AG04449 (cell line): Measurements from ENCODE around the gene CAMTA1.

ENCODE experiments used
- CTCF ChIA-PET: fragments of 350-600 bp; formaldehyde crosslinking; extraction: SDS; loops from one replicate; lab custom pipeline; 2021; ENCODE audit warnings: antibody characterized with exemption; lab: Yijun Ruan, JAX
- POLR2A ChIA-PET: fragments of 400-600, 350-600 bp; formaldehyde crosslinking; extraction: SDS; loops from one replicate; lab custom pipeline; 2020; ENCODE audit warnings: antibody characterized with exemption, inconsistent platforms; lab: Yijun Ruan, JAX
- DNase-seq: peaks from one replicate; pipeline ENCODE4 v3.0.0-alpha.2; 2010; ENCODE audit warnings: low read depth, low spot score
- H3K4me3 ChIP-seq: 2 replicates; pipeline ENCODE4 v1.5.1; 2011; ENCODE audit warnings: low read depth, mild to moderate bottlenecking, control low read depth, low read length
- TF ChIP-seq, protein P1 (sequence below): IDR thresholded peaks from one replicate; pipeline ENCODE4 v1.5.1; 2011; ENCODE audit warnings: mild to moderate bottlenecking, moderate library complexity, low read length, control low read depth, inconsistent platforms; ENCODE audit not compliant: insufficient read depth; ENCODE audit errors: missing control alignments

CAMTA1 gene

DNA sequence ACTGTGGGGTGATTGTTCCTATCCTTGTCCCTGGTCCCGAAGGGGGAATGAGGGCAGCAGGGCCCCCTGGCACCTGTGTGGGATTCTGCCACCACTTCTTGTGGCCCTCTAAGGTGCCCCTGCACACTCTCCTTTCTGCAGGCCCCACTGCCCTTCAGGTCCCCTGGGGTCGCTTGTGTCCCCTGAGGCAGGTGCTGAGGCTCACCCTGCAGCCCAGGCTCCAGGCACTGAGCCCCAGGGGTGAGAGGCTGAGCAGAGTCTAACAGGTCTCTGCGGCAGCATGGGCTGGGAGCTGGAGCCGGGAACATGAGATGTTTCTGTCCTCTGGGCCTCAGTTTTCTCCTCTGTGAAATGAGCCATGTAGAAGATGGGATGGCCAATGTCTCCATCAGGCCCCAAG, 774.9 kb downstream of the CAMTA1 start:
- no peak overlapping the region for H3K4me3 ChIP-seq
- ChIA-PET CTCF (interaction anchor here (2.0 kb wide), 1 partner anchor 106 kb away, joined by 6 read pairs; no protein-coding TSS in a partner anchor), POLR2A (no interaction called here)
- no peak for DNase-seq
- TF ChIP-seq, protein P1, sequence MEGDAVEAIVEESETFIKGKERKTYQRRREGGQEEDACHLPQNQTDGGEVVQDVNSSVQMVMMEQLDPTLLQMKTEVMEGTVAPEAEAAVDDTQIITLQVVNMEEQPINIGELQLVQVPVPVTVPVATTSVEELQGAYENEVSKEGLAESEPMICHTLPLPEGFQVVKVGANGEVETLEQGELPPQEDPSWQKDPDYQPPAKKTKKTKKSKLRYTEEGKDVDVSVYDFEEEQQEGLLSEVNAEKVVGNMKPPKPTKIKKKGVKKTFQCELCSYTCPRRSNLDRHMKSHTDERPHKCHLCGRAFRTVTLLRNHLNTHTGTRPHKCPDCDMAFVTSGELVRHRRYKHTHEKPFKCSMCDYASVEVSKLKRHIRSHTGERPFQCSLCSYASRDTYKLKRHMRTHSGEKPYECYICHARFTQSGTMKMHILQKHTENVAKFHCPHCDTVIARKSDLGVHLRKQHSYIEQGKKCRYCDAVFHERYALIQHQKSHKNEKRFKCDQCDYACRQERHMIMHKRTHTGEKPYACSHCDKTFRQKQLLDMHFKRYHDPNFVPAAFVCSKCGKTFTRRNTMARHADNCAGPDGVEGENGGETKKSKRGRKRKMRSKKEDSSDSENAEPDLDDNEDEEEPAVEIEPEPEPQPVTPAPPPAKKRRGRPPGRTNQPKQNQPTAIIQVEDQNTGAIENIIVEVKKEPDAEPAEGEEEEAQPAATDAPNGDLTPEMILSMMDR, result no peak

DNA sequence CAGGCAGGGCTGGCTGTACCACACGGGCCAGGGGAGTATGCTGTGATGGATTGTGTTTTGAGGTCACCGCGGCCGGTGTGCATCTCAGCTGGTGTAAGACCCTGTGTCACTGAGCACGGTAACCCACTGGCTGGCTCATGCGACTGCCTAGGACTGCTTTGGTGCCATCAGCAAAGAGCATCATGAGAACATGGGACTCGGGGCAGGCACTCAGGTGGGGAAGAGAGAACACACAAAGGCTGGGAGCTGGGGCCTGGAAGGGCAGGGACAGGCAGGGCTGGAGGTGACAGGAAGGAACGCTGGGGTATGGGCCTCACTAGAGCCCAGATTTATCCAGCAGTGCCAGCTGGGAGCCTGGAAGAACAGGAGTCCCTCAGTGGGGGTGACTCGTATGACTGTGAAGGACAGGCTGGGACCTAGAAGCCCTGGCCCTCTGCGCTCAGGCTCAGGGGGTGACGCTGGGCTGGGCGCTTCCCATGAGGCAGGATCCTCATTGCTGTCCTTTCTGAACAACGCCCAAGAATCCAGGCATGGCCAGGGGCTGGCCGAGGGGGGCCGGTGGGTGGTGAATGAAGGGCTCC, 775.4 kb downstream of the CAMTA1 start:
- DNase-seq, result no peak
- no peak overlapping the region for H3K4me3 ChIP-seq
- POLR2A ChIA-PET, result no interaction called here
- TF ChIP-seq, protein P1, result no peak
- CTCF ChIA-PET, result no interaction called here

DNA sequence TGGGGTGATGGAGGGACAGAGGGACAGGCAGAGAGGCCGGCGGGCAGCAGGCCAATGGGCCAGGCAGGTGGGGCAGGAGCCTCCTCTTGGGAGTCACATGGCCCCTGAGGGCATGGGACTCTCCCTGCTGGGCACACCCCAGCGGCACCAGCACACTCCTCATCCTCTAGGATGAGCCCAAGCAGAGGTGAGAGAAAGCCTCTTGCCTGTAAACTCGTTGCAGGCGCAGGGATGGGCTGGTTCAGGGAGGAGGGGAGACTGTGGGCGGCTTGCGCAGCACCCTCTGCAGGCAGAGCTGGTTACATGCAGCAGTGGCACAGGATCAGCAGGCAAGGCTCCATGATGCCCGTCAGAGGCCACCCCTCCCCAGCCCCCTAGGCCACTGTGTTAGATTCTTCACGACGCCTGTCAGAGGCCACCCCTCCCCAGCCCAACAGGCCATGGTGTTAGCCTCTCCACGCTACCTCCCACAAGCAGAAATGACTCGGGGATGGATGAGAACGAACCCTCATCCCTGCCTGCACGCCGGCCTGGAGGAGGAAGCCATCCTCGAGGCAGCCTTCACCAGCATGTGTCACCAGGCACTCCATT, 776.2 kb downstream of the CAMTA1 start:
- no peak overlapping the region for H3K4me3 ChIP-seq
- TF ChIP-seq, protein P1, result peak; percentile 59
- CTCF ChIA-PET, result no interaction called here
- no peak for DNase-seq
- POLR2A ChIA-PET, result no interaction called here

DNA sequence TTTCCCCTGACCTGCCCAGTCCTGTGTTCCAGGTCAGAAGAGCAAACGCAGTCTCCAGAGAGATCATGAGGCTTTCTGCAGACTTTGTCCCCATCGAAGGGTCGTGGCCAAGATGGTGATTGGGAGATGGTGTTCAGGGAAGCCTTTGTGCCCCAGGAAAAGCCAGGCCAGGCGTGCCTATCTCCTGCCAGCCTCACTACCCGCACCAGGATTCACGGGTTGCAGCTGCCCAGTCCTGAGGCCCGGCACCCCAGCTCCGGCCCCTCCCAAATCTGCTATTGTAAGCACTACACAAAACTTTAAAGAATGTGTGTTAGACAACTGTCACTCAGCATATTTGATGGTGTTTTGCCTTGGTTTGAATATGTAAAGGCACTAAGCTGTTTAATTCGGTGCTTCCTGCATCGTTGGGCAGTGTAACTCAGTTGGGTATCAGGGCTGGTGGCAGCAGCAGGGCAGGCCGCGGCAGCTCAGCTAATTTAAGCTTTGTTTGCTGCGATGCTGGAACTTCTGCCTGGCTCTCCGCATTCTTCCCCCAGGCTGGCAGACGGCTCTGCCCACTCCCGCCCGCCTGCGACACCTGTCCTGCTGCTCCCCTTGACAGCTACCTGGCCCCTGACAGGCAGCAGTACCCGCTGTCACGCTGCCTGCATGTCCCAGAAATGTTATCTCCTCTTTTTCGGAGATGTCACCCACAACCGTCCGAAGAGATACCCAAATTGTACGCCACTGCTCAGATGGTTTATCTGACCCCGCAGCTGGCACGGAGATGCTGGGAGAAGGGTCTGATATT, 776.9 kb downstream of the CAMTA1 start:
- no peak for DNase-seq
- H3K4me3 ChIP-seq, result no peak overlapping the region
- TF ChIP-seq, protein P1, result no peak
- POLR2A ChIA-PET, result no interaction called here
- CTCF ChIA-PET, result no interaction called here

DNA sequence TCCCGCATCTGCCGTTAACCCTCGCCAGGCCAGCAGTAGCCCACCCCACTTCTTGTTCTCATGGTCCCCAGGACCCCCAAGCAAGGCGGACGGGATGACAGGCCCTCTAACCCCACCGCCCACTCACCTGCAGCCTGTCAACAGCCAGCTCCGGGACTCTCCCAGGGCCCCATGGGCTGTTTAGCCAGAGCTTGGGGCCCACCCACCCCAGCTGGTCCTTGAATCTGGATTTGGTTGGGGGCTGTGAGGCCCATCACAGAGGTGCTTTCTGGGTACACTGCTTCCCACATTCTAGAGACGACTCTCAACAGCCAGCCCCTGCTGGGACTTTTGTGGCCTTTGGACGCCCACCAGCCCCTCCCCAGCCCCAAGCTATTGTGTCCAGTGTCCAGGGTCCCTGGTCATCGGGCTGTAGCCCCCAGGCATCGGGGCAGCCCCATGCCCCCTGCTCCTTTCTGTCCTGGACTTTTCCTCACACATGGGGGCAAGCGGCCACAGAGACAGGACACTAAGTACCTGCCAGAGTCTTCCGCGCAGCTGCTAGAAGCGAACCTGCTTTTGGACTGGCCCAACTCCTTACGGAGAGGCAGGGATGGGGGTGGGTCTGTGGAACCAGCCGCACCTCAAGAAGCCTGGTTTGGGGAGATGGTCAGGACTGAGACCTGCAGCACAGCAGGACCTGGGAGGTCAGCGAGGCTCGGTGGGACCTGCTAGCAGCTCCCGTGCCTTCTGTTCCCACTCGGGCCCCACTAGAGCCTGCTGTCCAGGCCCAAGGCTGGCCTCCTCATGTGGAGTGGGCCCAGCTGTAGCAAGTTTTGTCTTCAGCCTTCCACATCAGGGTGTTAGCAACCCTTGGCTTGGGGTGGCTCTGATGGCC, 777.7 kb downstream of the CAMTA1 start:
- no peak for DNase-seq
- TF ChIP-seq, protein P1, result no peak
- CTCF ChIA-PET, result no interaction called here
- no peak overlapping the region for H3K4me3 ChIP-seq
- POLR2A ChIA-PET, result no interaction called here
